Measurements from ENCODE around the gene C16orf87.

The C16orf87 gene

DNA sequence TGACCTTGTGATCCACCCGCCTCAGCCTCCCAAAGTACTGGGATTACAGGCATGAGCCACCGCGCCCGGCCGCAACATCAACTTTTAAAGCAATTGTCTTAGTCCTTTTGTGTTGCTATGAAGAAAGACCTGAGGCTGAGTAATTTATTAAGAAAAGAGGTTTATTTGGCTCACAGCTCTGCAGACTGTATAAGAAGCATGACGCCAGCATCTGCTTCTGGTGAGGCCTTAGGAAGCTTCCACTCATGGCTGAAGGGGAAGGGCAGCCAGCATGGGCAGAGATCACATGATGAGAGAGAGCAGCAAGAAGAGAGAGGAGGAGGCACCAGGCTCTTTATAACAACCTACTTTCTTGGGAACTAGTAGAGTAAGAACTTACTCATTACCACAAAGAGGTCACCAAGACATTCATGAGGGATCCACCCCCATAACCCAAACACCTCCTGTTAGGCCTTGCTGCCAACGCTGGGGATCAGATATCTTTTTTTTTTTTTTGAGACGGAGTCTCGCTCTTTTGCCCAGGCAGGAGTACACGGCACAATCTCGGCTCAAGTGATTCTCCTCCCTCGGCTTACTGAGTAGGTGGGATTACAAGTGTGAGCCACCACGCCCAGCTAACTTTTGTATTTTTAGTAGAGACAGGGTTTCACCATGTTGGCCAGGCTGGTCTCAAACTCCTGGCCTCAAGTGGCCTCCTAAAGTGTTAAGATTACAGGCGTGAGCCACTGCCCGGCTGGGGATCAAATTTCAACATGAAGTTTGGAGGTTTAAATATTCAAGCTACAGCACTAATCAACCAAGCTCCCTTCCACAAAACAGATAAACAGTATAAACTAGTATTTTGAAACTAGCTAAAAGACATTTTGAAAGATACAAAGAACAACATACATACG is 31.8 kb upstream of the C16orf87 start:
- Histone ChIP-seq H3K9me2 (replicated peaks; ENCODE audit: low read depth, low read length) (no peaks in the 10 kb centered on the region), H3K27me3 (ENCODE audit: insufficient read depth, low read length, poor library complexity, severe bottlenecking) (no peaks in the 10 kb centered on the region), H3K9me3 (ENCODE audit: insufficient read depth, low read depth, low read length) (no peaks in the 10 kb centered on the region), H3K36me3 (ENCODE audit: insufficient read depth, low read length) (no peaks in the 10 kb centered on the region), H3K4me3 (ENCODE audit: low read length, poor library complexity, severe bottlenecking) (no peak overlapping the region), H3K4me2 (ENCODE audit: low read depth, low read length, poor library complexity, severe bottlenecking) (no peak overlapping the region), H3K4me1 (ENCODE audit: insufficient read depth, low read length, poor library complexity, severe bottlenecking) (no peaks in the 10 kb centered on the region), H3K79me2 (ENCODE audit: insufficient read depth, low read length) (no peaks in the 10 kb centered on the region), H3F3A (ENCODE audit: low read depth) (no peaks in the 10 kb centered on the region), H2AFZ (ENCODE audit: low read length) (no peak overlapping the region), H4K20me1 (ENCODE audit: insufficient read depth, low read length, poor library complexity, severe bottlenecking) (no peaks in the 10 kb centered on the region), H3K9ac (ENCODE audit: low read depth, low read length, poor library complexity, severe bottlenecking) (no peak overlapping the region)
- TF ChIP-seq EZH2phosphoT487 (IDR thresholded peaks at IDR 0.05; ENCODE audit: borderline replicate concordance), result no peak
- TF ChIP-seq, protein P1, sequence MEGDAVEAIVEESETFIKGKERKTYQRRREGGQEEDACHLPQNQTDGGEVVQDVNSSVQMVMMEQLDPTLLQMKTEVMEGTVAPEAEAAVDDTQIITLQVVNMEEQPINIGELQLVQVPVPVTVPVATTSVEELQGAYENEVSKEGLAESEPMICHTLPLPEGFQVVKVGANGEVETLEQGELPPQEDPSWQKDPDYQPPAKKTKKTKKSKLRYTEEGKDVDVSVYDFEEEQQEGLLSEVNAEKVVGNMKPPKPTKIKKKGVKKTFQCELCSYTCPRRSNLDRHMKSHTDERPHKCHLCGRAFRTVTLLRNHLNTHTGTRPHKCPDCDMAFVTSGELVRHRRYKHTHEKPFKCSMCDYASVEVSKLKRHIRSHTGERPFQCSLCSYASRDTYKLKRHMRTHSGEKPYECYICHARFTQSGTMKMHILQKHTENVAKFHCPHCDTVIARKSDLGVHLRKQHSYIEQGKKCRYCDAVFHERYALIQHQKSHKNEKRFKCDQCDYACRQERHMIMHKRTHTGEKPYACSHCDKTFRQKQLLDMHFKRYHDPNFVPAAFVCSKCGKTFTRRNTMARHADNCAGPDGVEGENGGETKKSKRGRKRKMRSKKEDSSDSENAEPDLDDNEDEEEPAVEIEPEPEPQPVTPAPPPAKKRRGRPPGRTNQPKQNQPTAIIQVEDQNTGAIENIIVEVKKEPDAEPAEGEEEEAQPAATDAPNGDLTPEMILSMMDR (conservative IDR thresholded peaks at IDR 0.05; ENCODE audit: low read length), result no peak

GRCh38 chr16:46859719-46860152 is 28.8 kb upstream of the C16orf87 start:
- no peaks in the 10 kb centered on the region for H3K27me3 ChIP-seq (ENCODE audit: insufficient read depth, low read length, poor library complexity, severe bottlenecking)
- no peak overlapping the region for H3K4me2 ChIP-seq (ENCODE audit: low read depth, low read length, poor library complexity, severe bottlenecking)
- TF ChIP-seq, protein P1 (conservative IDR thresholded peaks at IDR 0.05; ENCODE audit: low read length), result no peak
- no peak for TF ChIP-seq EZH2phosphoT487 (IDR thresholded peaks at IDR 0.05; ENCODE audit: borderline replicate concordance)
- no peak overlapping the region for H2AFZ ChIP-seq (ENCODE audit: low read length)
- H3K36me3 ChIP-seq (ENCODE audit: insufficient read depth, low read length), result no peaks in the 10 kb centered on the region
- H3K79me2 ChIP-seq (ENCODE audit: insufficient read depth, low read length), result no peaks in the 10 kb centered on the region
- no peak overlapping the region for H3K9ac ChIP-seq (ENCODE audit: low read depth, low read length, poor library complexity, severe bottlenecking)
- H4K20me1 ChIP-seq (ENCODE audit: insufficient read depth, low read length, poor library complexity, severe bottlenecking), result no peaks in the 10 kb centered on the region
- no peak overlapping the region for H3K4me3 ChIP-seq (ENCODE audit: low read length, poor library complexity, severe bottlenecking)
- H3F3A ChIP-seq (ENCODE audit: low read depth), result no peaks in the 10 kb centered on the region
- no peaks in the 10 kb centered on the region for H3K9me2 ChIP-seq (replicated peaks; ENCODE audit: low read depth, low read length)
- no peaks in the 10 kb centered on the region for H3K4me1 ChIP-seq (ENCODE audit: insufficient read depth, low read length, poor library complexity, severe bottlenecking)
- H3K9me3 ChIP-seq (ENCODE audit: insufficient read depth, low read depth, low read length), result no peaks in the 10 kb centered on the region

DNA sequence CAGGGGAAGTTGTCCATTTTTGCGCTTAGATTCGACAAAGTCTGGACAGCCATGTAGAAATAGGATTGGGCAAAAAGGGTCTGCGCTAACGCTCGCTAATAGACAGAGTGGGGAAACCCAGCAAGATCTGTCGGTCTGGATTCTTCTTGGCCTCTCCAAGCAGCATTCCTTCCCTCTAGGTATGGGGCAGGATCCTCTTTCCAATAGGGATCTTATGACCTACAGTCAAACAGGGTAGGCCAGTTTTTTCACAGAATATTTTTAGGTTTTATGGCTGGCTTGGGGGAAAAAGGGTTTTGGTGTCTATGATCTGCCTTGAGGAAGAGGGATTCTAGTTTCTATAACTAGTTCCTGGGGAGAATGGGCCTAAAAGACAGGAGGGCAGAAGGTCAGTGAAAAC is 27.2 kb upstream of the C16orf87 start:
- no peak overlapping the region for H3K9ac ChIP-seq (ENCODE audit: low read depth, low read length, poor library complexity, severe bottlenecking)
- H2AFZ ChIP-seq (ENCODE audit: low read length), result no peak overlapping the region
- no peak for TF ChIP-seq EZH2phosphoT487 (IDR thresholded peaks at IDR 0.05; ENCODE audit: borderline replicate concordance)
- TF ChIP-seq, protein P1 (conservative IDR thresholded peaks at IDR 0.05; ENCODE audit: low read length), result no peak
- H3K36me3 ChIP-seq (ENCODE audit: insufficient read depth, low read length), result no peaks in the 10 kb centered on the region
- no peaks in the 10 kb centered on the region for H3F3A ChIP-seq (ENCODE audit: low read depth)
- H3K27me3 ChIP-seq (ENCODE audit: insufficient read depth, low read length, poor library complexity, severe bottlenecking), result no peaks in the 10 kb centered on the region
- no peaks in the 10 kb centered on the region for H4K20me1 ChIP-seq (ENCODE audit: insufficient read depth, low read length, poor library complexity, severe bottlenecking)
- no peaks in the 10 kb centered on the region for H3K9me2 ChIP-seq (replicated peaks; ENCODE audit: low read depth, low read length)
- no peak overlapping the region for H3K4me2 ChIP-seq (ENCODE audit: low read depth, low read length, poor library complexity, severe bottlenecking)
- H3K4me3 ChIP-seq (ENCODE audit: low read length, poor library complexity, severe bottlenecking), result no peak overlapping the region
- H3K4me1 ChIP-seq (ENCODE audit: insufficient read depth, low read length, poor library complexity, severe bottlenecking), result no peaks in the 10 kb centered on the region
- no peaks in the 10 kb centered on the region for H3K79me2 ChIP-seq (ENCODE audit: insufficient read depth, low read length)
- no peaks in the 10 kb centered on the region for H3K9me3 ChIP-seq (ENCODE audit: insufficient read depth, low read depth, low read length)
